Fibroblast of lung (primary cell): ENCODE data around the gene SH3GL2.

Source experiments
- EZH2 ChIP-seq: IDR thresholded peaks from 2 replicates; pipeline ENCODE4 v1.5.1; 2012; ENCODE audit warnings: low read length, control low read depth, mild to moderate bottlenecking; ENCODE audit errors: missing control alignments
- TF ChIP-seq, protein P1 (sequence below), 2 donors: IDR thresholded peaks in 1 of 2; conservative IDR thresholded peaks in 1 of 2; 1 replicate in 1 of 2; 2 replicates in 1 of 2; pipeline ENCODE4 v1.5.1; 2011 to 2012; ENCODE audit warnings: low read length in 2 of 2, control low read depth in 1 of 2, inconsistent platforms in 1 of 2, low read depth in 1 of 2, mild to moderate bottlenecking in 1 of 2

DNA sequence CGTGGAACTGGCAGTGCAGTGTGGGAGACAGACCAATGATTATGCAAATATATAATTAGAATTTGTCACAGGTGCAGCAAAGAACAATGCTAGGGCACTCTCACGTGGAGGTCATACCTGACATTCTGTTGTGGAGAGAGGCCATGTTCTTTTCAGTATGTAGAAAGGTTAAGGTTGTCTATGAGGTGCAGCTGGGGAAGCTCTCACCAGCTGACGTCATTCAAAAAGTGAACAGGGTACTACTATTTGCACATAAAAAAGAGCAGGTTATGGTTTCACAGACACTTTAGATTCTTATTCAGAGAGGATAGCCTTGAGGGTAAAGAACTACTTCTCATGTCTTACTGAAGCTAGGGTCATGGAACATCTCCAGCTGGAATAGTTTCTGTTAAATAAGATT is 19.1 kb downstream of the SH3GL2 start:
- TF ChIP-seq, protein P1, sequence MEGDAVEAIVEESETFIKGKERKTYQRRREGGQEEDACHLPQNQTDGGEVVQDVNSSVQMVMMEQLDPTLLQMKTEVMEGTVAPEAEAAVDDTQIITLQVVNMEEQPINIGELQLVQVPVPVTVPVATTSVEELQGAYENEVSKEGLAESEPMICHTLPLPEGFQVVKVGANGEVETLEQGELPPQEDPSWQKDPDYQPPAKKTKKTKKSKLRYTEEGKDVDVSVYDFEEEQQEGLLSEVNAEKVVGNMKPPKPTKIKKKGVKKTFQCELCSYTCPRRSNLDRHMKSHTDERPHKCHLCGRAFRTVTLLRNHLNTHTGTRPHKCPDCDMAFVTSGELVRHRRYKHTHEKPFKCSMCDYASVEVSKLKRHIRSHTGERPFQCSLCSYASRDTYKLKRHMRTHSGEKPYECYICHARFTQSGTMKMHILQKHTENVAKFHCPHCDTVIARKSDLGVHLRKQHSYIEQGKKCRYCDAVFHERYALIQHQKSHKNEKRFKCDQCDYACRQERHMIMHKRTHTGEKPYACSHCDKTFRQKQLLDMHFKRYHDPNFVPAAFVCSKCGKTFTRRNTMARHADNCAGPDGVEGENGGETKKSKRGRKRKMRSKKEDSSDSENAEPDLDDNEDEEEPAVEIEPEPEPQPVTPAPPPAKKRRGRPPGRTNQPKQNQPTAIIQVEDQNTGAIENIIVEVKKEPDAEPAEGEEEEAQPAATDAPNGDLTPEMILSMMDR (conservative IDR thresholded peaks at IDR 0.05 in 1 of 2, IDR thresholded peaks at IDR 0.05 in 1 of 2; ENCODE audit: low read depth in 1 of 2, low read length in 2 of 2) = no peak
- no peak for TF ChIP-seq EZH2
